AG08396 (cell line): ENCODE results near the gene ADAMTS16.

Experiments
- DNase-seq: peaks from one replicate; pipeline ENCODE4 v3.0.0; 2012; ENCODE audit warnings: low spot score, mixed read lengths

ADAMTS16 gene

DNA sequence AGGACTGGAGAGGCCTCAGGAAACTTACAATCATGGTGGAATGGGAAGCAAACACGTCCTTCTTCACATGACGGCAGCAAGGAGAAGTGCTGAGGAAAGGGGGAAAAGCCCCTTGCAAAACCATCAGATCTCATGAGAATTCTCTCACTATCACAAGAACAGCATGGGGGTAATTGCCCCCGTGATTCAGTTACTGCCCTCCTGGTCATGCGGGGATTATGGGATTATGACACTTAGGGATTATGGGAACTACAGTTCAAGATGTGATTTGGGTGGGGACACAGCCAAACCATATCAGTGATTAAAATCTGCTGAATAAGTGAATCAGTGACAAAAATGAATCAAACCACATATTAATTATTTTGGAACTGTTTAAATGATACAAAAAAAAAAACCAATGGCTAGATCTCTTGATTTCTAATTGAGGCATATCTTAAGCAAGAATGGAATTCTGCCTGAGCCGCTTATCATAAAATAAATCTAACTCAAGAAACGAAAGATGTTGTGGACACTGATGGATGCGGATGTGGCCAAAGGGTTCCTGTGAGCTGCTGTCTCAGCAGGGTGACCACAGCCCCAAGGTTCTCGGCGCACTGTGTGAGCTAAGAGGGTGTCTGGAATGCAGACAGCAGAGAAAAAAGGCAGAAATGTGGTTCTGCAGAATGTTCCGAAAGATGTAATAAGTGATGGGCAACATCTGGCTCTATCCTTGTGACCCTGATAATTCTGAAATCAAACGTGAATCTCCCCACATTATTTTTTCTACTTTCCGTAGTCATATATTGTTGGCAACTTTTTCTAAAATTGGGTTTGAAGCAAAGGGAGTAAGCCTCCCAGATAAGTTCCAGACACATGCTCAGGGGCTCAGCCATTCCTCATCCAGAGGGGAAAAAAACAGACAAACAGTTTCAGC, 175.2 kb downstream of the ADAMTS16 start:
- DNase-seq = no peak

DNA sequence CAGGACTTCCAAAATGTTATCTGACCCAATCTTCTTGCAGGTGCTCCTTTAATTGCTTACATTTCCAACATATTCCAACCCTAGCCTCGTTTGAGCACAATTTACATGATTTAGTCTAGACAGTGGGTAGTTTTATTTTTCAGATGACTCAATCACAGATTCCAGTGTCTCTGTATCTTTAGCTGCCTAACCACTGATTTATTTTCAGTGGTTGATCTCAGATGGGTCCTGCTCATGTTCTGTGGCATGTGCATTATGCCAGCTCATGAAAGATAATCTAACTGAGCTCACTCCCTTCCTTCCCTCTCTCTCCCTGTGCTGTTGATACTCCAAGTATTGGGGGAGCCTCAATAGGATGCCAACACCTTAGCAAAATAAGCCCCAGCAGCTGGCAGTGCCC, 176.2 kb downstream of the ADAMTS16 start:
- DNase-seq = no peak

DNA sequence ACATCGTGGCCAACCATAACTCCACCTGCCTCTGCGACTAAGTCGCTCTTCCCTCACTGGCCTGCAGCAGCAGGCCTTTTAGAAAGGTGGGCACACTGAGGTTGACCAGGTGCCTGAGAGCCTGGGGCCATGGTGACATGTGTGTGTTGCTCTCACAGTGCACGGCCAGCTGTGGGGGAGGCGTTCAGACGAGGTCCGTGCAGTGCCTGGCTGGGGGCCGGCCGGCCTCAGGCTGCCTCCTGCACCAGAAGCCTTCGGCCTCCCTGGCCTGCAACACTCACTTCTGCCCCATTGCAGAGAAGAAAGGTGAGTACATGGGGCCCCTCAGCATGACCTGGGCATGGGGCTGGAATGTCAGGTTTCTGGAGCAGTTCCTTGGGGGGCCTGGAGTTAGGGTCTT, 177.8 kb downstream of the ADAMTS16 start:
- DNase-seq = no peak

DNA sequence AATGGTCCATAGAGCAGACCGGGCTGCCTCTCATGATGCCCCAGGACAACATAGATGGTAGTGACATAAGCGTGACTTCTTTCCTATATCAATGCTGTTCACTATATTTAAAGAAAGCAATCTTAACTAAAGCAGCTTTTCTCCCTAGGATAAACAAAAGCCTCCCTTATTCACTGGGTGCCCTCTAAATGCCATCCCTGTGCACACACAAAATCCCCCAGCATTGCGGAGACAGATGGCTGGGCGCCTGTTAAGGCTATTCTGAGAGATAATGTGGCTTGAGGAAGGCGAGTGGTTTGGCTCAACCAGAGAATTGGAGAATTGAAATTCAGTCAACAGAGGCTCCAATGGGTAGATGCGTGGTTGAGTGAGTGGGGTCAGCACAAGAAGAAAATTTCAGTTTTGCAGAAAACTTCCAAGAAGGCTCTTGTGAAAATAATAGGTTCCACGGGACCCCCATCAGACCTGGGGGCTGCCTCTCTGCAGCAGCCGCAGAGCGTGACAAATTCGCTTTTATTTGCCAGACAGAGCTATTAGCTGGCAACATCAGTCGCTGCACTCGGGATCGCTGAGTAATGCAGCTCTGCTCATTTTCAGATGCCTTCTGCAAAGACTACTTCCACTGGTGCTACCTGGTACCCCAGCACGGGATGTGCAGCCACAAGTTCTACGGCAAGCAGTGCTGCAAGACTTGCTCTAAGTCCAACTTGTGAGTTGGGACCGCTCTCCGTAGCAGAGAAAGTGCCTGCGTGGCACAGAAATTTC, 178.5 kb downstream of the ADAMTS16 start:
- no peak for DNase-seq

DNA sequence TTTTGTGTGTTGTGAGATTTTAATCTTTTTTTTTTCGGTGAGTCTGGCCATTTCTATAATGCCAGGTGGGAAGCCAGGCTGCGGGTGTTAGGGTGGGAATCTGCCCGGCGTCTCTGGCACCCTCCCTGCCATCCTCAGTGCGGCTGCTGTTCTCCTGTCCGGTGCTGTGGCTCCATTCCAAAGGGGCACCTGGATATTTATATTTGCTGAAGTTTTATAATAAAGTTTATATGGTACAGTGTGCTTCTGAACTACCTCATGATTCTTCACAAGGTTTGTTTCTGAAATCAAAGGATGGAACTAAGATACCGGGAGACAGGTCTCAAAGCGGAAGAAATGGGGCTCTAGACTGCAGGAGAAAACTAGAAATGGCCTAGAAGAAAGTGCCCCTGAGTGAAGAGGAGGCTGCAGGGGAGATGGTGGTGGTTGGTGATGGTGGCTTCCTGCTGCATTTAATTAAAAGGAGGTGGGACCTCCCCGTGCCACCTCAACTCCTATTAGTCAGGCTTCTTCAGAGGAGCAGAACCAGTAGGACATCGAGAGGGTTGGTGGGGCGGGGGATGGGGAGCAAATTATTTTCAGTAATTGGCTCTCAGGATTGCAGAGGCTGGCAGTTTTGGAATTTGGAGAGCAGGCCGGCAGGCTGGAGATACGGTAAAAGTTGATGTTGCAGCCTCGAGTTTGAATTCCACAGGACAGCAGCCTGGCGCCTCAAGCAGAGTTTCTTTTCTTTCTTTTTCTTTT, 180.1 kb downstream of the ADAMTS16 start:
- no peak for DNase-seq

DNA sequence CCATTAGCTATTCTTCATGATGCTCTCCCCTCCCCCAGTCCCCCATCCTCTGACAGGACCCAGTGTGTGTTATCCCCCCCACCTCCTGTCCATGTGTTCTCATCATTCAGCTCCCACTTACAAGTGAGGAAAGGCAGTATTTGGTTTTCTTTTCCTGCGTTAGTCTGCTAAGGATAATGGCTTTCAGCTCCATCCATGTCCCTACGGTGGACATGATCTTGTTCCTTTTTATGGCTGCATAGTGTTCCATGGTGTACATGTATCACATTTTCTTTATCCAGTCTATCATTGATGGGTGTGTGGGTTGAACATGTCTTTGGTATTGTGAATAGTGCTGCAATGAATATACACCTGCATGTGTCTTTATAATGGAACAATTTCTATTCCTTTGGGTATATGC, 181.0 kb downstream of the ADAMTS16 start:
- DNase-seq = no peak

DNA sequence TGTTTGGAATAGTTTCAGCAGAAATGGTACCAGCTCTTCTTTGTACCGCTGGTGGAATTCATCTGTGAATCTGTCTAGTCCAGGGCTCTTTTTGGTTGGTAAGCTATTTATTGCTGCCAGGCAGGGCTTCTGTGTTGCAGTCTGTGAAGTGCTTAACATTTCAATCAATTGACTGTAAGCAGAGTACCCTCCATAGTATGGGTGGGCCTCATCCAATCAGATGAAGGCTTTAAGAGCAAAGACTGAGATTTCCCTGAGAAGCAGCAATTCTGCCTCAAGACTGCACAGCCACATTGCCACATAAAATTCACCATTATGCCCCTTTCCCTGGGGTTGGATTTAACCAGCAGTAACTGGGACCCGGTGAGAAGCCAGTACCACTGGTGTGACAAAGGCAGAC, 183.4 kb downstream of the ADAMTS16 start:
- DNase-seq = no peak

DNA sequence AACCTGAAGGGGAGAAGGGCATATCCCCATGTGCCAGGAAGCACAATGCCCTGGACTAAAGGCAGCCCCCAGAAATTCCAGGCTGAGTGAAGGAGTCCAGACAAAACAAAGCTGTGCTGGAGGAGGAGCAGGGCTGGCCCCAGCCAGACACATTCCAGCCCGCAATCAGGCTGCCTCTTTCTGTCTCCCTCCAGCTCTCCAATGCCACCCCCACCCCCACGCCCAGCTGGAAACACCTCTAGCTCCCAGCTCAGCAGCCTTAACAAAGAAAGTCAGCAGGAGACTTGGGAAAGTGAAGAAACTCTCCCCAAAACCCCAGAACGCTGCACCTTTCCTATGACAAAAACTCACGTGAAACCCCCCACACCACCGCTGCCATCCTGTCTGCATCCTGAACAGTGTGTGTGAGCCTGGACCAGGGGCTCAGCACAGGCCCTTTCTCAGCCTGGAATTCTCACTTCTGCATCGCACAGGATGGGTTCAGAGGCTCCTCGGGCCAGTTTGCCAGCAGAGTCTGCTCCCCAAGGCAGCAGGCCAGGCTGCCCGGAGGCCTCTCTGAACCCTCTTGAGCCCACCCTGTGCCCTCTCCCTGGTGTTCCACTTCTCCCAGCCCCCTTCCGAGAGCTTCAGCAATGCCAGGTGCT, 186.1 kb downstream of the ADAMTS16 start:
- DNase-seq = no peak

DNA sequence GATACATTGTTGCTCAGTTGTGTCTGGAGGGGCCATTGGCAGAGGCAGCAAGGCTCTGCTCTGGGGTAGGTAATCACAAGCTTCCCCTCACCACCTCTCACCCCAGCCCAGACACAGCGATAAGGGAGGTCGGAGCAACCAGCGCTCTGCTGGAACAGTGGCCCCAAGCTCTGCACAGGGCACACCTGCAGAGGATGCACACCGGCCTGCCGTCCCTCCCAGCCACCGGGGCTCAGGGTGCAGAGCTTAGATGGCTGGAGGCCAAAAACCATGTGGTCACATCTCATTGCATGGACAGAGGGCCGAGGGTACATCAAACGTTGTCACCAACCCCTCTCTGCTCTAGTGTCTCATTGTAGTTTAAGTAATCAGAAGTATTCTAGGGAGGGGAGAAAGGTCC, 187.0 kb downstream of the ADAMTS16 start:
- no peak for DNase-seq

DNA sequence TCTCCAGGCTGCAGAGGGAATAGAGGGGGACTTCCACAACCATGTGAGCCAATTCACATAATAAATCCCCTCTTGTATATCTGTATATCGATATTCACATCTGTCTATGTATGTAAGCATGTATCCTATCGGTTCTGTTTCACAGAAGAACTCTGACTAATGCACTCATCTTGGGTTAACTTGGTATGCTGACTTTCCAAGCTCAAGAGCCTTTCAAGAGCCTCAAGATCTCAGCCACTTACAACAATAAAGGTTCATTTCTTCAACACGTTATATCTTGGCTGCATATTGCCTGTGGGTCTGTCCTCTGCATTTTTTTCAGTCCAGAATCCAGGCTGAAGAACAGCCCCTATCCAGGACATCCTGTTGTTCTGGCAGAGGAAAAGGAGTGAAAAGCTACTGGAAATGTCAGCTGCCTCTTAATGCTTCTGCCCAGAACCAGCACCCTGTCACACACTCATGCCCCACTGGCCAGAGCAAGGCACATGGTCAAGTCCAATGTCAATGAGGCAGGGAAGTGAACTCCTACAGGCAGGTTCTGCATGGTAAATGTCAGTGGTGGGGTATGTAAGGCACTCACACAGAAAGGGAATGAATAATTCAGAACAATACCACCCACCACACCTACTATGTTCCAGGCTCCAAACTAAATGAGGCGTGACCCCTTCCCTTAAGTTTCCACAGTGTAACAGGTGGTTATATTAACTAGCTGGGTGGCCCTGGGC, 190.8 kb downstream of the ADAMTS16 start:
- DNase-seq = no peak

DNA sequence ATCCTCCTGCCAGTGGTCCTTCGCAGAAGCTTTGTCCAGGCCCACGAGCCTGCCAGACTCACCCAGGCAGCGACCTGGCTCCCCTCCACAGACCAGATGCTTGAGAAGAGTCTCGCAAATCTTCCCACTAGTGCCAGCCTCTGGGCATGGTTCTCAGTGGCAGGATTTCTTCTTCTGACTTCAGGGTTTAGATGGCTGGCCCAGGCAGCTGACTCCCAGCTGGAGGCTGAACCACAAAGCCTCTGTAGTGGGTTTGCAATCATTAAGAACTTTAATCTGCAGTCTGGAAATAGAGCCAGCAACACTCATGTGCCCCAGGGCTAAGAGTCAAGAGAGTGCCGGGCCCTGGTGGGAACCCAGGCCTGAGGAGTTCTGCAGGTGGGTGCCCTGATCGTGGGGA, 191.7 kb downstream of the ADAMTS16 start:
- DNase-seq = no peak

DNA sequence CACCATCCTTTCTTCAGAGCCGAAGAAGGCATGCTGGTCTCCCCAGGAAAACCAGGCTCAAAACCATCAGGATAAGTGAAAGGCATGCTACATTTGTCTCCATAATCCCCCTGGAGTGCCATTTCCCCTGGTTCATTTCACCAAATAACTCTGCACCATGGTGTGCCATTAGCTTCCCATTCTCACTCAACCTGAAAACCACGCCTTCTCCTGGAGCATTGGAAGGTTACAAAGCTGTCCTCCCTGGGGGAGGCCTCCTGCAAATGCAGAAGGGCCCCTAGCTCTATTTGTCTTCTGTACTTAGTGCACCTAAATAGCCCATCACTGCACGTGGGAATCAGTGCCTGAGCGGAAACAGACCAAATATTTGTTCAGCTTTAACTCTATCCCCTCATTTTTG, 192.2 kb downstream of the ADAMTS16 start:
- DNase-seq = no peak

DNA sequence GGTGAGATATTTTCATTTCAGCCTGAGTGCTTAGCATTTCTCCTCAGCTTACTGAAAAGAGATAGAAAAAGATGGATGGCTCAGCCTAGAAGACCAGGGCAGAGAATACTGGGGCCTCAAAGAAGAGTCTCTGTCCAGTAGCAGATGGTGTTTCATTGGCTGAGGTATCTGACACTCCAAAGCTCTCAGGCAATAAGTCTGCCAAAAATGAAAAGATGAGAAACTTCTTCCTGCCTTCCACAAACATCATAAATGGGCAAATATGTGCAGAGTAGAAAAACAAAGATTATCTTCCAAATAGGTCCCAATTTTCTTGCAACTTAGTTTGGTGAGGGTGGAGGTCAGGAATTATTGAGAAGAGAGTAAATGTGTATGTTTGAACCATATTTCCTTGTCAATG, 195.0 kb downstream of the ADAMTS16 start:
- no peak for DNase-seq

DNA sequence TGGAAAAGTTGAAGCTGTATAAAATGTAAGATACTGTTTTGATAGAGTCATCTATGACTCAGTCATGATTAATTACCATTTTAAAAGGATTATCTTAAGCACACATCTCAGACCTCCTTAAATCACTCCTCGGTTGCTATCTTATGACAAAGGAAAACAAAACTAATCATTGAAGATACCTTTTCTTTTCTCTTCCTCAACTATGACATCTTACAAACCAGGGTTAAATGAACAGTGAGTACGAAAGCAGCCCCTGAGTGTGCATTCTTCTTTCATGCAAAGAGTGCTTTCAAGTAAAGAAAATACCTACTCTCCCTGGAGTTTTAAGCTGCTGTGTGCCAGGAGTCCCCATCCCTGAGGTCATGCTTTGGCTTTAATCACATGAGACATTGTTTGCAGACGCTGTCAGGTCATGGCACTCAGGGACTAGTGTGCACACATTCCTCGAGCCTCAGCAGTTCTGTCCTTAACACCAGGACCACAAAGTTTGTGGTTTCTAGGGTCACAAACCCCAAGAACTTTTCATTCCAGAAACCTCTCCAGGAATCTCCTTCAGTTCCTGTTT, 195.7 kb downstream of the ADAMTS16 start:
- no peak for DNase-seq

DNA sequence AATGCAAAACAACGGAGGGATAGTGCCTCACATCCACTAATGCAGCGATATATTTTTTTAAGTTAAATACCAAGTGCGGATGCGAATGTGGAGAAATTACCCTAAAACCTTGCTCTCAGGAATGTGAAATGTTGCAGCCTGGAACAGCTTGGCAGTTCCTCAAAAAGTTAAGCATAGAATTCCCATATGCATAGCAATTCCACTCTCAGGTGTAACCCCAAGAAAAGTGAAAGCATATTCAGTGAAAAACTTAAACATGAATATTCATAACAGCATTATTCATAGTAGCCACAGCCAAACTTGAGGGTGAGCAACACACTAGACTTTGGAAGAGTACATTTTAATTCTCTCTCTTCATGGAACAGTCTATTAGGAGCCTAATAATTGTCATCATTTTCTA, 199.1 kb downstream of the ADAMTS16 start:
- DNase-seq = no peak

DNA sequence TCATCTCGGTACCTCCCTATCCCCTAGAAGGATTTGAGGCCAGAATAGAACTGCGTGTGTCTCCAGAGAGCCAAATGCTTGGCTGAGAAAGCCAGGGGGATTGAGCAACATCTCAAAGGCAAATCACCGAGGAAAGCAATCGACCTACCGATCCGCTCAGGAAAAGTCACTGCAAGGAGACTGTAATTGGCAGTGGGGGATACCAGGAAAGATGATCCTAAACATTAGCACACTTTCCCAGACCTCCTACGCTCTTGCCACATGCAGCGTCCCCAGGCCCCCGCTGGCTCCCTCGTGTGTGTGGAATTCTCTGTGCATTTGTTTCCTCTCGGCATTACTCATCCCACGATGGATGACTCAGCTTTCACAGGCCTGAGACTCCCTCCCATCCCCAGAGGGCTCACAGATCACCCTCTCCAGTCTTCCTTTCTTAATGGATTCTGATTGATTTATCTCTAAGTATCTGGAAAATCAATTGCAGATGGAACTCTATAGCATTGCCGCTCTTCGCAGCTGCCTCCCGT, 200.1 kb downstream of the ADAMTS16 start:
- peak; percentile 77 for DNase-seq

DNA sequence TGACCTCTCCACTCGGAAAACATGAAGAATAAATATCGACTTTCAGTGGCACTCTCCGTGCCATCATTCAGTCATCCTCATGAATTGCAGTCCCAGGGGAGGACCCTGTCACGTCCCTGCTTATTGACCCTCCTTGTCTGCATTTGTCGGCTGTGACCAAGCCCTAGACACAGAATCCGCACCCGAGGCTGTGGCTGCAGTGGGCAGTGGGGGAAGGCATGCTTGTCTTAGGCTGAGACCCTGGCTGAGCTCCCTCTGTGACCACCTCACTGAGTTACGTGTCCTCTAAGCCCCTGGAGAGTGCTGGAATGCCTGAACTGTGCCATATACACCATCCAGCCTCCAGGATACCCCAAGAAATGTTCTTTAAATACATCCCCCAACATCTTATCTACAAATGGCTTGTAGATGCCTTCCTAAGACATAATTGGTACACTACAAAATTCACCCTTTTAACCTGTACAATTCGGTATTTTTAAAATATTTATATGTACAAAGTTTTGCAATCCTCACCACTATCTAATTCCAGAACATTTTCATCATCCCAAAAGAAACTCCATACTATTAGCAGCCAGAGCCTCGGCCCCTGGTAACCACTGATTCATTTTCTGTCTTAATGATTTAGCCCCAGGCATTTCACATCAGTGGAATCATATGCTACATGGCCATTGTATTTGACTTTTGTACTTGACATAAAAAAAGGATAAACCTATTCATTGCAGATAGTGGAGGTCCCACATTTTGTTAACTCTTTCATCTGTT, 201.6 kb downstream of the ADAMTS16 start:
- no peak for DNase-seq

DNA sequence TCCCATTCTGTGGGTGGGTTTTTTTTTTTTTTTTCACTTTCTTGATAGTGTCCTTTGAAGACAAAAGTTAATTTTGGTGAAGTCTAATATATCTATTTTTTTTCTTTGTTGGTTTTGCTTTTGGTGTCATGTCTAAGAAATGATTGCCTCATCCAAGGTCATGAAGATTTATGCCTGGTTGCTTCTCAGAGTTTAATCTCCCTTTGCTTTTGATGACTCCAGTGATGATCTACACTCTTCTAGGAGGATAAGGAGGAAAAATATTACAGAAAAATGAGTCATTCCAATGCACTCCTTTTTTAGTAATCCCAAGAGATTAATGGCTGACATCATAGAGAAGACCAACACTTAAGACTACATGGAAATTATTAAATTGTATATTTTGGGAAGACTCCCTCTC, 202.7 kb downstream of the ADAMTS16 start:
- no peak for DNase-seq

DNA sequence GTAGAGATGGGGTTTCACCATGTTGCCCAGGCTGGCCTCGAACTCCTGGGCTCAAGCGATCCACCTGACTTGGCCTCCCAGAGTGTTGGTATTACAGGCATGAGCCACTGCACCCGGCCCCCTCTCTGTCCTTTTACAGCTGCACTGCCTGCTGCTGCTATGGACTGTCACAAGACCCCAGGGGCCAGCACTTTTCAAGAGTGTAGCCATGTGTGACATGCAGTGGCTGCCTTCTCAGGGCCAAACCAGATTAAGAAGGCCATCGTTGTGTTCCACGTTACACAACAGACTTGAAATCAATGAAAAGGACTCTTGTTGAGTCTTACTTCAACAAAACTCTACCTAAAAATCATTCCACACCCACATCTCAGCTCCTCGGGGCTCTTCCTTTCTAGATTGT, 203.4 kb downstream of the ADAMTS16 start:
- DNase-seq = no peak

DNA sequence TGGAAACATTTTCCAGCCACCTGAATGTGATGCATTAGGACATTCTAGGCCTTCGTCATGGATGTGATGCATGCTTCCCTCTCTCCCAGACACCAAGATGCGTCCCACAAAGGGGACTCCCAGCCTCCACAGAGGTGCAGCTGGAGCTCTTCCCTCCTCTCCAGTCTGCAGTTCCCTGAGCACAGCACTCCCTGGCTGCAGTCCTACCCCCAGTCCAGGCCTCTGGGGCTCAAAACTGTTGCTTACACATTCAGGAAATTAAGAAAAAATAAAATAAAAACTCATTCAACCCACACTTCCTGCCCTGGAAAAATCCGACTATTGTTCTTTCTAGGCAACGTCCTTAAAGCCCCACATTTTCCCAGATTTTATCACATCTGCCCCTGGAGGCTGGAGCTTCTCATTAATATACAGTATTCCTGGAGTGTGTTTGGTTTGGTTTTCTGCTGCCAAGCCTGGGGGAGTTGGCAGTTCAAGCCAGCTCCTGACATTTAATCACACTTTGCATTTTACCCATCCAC, 204.0 kb downstream of the ADAMTS16 start:
- DNase-seq = no peak
